ENCODE data around the gene BLOC1S5.

Gene BLOC1S5

DNA sequence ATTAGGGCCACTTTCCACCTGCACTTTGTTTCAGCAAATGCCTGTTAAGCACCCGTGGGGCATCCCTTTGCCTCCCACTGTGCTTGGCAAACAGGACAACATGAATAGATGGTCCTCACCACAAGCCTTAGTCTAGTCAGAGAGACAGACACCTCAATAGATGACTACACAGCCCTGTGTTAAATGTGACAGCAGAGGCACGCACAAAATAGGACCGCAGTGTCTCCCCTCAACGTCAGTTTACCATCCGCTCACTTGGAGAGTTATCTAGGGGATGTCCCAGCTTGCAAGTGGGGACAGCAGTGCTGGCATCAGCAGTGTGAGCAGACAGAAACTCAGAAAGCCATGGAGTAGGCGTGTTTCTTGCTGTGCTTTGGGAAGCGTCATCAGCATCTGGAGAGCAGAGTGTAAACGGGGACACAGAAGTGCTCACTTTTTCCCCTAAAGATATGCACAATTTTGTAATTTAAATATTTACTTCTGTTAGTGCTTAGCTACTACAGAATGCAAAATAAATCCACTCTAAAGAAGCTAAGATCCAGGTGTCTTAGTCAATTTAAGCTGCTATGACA, 87.6 kb downstream of the BLOC1S5 start:
- no peak for DNase-seq (ENCODE audit: low spot score)
- in situ Hi-C loops (cut with MboI; ENCODE audit: low sequenced_read_pairs, unreplicated experiment), result no loop called here
- TF ChIP-seq CTCF (IDR thresholded peaks at IDR 0.05; ENCODE audit: borderline replicate concordance, control extremely low read depth, extremely low read depth, insufficient read depth, missing control alignments), result no peak

DNA sequence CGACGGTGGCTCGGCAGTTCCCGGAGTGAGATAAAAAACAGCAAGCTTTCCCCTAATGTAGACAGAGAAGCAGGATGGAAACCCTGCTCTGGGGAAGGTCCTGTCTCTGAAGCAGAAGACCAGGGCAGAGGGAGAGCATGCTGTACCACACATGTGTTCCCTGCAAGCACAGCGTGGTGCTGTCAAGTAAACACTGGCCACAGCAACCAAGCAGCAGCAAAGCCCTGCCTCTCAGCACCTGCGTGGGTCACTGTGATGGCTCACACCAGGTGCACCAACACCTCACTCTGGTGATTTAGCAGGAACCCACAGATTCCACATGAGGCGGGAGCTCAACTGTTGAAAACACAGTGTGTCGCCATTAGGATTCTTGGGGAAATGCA, 88.4 kb downstream of the BLOC1S5 start:
- in situ Hi-C loops (cut with MboI; ENCODE audit: low sequenced_read_pairs, unreplicated experiment), result no loop called here
- DNase-seq (ENCODE audit: low spot score), result no peak
- no peak for TF ChIP-seq CTCF (IDR thresholded peaks at IDR 0.05; ENCODE audit: borderline replicate concordance, control extremely low read depth, extremely low read depth, insufficient read depth, missing control alignments)

- in situ Hi-C loops (cut with MboI; ENCODE audit: low sequenced_read_pairs, unreplicated experiment), result no loop called here
- no peak for TF ChIP-seq CTCF (IDR thresholded peaks at IDR 0.05; ENCODE audit: borderline replicate concordance, control extremely low read depth, extremely low read depth, insufficient read depth, missing control alignments)
- no peak for DNase-seq (ENCODE audit: low spot score)
Measured at GRCh38 chr6:7974938-7975763, 89.0 kb downstream of the BLOC1S5 start.

- in situ Hi-C loops (cut with MboI; ENCODE audit: low sequenced_read_pairs, unreplicated experiment), result no loop called here
- DNase-seq (ENCODE audit: low spot score), result no peak
Measured at GRCh38 chr6:7974565-7974937, 89.6 kb downstream of the BLOC1S5 start.

DNA sequence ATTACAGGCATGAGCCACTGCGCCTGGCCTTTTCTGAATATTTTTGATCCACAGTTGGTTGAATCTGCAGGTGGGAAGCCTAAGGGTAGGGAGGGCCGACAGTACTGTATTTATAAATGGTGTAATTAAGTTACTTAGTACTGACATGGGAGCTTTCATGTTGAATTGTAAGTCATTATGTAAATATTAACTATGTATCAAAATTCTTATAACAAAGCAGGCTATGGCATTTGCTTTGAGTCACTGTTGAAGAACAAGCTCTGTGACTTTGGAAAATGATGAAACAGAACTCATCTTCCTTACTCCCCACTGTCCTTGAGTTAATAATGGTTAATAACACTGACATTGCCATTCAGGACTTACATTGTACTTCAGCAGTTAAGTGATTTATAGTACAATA, 90.6 kb downstream of the BLOC1S5 start:
- in situ Hi-C loops (cut with MboI; ENCODE audit: low sequenced_read_pairs, unreplicated experiment), result no loop called here

More at GRCh38 chr6:7974565-7974937, 89.6 kb downstream of the BLOC1S5 start:
- TF ChIP-seq CTCF (IDR thresholded peaks at IDR 0.05; ENCODE audit: borderline replicate concordance, control extremely low read depth, extremely low read depth, insufficient read depth, missing control alignments), result no peak

GRCh38 chr6:7971499-7971898, 92.7 kb downstream of the BLOC1S5 start:
- TF ChIP-seq CTCF (IDR thresholded peaks at IDR 0.05; ENCODE audit: borderline replicate concordance, control extremely low read depth, extremely low read depth, insufficient read depth, missing control alignments), result no peak
- no peak for DNase-seq (ENCODE audit: low spot score)
- in situ Hi-C loops (cut with MboI; ENCODE audit: low sequenced_read_pairs, unreplicated experiment), result no loop called here

More for the DNA sequence above, 90.6 kb downstream of the BLOC1S5 start:
- DNase-seq (ENCODE audit: low spot score), result no peak
- TF ChIP-seq CTCF (IDR thresholded peaks at IDR 0.05; ENCODE audit: borderline replicate concordance, control extremely low read depth, extremely low read depth, insufficient read depth, missing control alignments), result no peak
